Upper lobe of left lung (tissue), 4 donors: ENCODE data around the gene RP2.

Experiments
- CTCF ChIP-seq, 6 experiments: fragments of 450-650 bp in 4 of 6; fragments of 200-600 bp in 2 of 6; sonication (generic) in 2 of 6; IDR thresholded peaks; one replicate each; pipeline ENCODE4 v1.5.1; 2016 to 2019; ENCODE audit warnings: antibody characterized with exemption in 6 of 6
- EP300 ChIP-seq, 4 donors: sonication (generic); formaldehyde crosslinking; IDR thresholded peaks; one replicate each; pipeline ENCODE4 v1.5.1; 2017; ENCODE audit warnings: antibody characterized with exemption in 4 of 4, control low read depth in 2 of 4
- POLR2A ChIP-seq, 4 donors: fragments of 450-650 bp; IDR thresholded peaks; one replicate each; pipeline ENCODE4 v1.5.1; 2016 to 2017; ENCODE audit warnings: antibody characterized with exemption in 4 of 4, mild to moderate bottlenecking in 2 of 4
- POLR2AphosphoS5 ChIP-seq, 2 donors: sonication (generic); formaldehyde crosslinking; IDR thresholded peaks; one replicate each; pipeline ENCODE4 v1.5.1; 2017; ENCODE audit warnings: antibody characterized with exemption in 2 of 2

GRCh38 chrX:46803140-46803539 is 33.7 kb upstream of the RP2 start:
- TF ChIP-seq CTCF (IDR thresholded peaks at IDR 0.05) (no peak), POLR2A (IDR thresholded peaks at IDR 0.05) (no peak), POLR2AphosphoS5 (IDR thresholded peaks at IDR 0.05) (no peak), EP300 (IDR thresholded peaks at IDR 0.05) (no peak)
